HG03103 (cell line): ENCODE results near the gene FYN.

Experiments
- ATAC-seq: cut with Tn5 transposase; IDR thresholded peaks from one replicate; pipeline ENCODE4 v1.9.1; 2021; ENCODE audit warnings: low read depth; ENCODE audit not compliant: unreplicated experiment

The FYN gene

DNA sequence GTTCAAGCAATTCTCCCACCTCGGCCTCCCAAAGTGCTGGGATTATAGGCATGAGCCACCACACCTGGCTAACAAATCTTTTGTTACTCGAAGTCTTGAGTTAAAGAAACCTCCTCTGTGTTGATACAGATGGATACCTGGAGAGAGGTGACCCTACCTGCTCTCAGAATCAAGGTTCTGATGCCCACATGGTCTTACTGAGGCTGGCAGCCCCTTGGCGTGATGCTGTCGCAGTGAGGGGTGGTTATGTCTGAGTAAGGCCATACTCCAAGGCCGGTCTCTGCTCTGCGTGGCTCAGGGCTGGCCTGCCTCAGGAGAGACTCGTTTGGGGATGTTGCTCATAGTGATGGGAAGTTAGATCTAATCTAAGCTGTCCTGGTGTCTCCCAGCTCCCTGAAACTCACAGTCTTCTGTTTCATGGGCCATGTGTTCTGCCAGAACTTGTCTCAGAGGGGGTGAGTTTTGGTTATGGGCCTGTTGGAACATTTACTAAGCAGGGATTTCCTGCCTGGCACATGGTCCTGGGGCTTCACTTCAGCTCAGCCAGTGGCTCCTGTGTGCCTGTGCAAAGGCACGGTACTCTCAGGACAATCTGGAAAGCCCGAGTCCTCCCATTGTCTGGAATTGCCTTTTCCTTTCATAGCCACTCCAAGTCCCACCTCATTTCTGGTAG, 250.1 kb downstream of the FYN start:
- ATAC-seq: no peak

DNA sequence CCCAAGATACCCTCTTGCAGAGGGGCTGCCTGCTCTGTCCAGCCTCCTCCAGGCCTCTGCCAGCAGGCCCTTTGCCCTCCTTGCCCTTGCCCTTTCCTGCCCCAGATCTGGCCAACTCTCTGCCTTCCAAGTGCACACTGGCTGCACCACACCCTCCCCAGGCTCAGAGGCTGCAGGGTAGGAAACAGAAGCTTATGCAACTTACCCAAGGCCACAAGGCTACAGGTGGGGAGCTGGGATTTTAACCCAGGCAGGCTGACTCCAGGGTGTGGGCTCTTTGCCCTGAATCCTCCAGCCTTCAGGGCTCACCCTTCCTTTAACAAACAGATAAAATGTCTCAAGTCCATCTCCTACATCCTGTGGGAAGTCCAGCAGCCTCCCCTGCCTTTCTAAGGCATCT, 253.1 kb downstream of the FYN start:
- no peak for ATAC-seq

DNA sequence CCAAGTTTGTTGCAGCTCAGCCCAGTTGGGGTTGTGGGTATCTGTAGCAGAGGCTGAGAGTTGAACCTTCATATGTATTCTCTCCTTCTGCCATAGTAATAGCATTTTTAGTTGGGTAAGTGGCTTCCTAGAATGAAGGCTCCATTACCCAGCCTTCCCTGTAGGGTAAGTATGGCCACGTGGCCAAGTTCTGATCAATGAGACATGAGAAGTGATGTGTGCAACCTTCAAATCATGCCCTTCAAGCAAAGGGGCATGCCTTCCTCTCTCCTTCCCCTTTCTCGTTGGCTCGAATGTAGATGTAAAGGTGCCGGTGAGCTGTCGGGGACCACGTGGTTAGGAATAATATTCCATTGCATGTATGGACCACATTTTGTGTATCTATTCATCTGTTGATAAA, 254.8 kb downstream of the FYN start:
- ATAC-seq: no peak

DNA sequence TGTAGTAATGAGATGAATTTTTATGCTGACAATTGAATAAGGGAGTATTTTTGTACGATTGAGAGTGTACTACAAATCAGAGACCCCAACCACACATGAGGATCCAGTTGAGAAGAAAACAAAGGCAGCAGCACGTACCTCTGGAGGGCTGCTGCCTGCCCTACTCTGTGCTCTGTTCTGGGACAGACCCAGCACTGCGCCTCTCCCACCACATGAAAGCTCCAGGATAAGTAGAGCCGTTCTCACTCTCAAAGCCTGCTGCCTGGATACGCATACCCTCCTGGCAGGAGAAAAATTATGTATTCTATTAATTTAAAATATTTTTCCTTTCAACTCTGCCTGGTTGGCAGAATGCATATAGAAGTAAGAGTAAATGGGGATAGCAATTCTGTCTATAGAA, 256.1 kb downstream of the FYN start:
- ATAC-seq: no peak

DNA sequence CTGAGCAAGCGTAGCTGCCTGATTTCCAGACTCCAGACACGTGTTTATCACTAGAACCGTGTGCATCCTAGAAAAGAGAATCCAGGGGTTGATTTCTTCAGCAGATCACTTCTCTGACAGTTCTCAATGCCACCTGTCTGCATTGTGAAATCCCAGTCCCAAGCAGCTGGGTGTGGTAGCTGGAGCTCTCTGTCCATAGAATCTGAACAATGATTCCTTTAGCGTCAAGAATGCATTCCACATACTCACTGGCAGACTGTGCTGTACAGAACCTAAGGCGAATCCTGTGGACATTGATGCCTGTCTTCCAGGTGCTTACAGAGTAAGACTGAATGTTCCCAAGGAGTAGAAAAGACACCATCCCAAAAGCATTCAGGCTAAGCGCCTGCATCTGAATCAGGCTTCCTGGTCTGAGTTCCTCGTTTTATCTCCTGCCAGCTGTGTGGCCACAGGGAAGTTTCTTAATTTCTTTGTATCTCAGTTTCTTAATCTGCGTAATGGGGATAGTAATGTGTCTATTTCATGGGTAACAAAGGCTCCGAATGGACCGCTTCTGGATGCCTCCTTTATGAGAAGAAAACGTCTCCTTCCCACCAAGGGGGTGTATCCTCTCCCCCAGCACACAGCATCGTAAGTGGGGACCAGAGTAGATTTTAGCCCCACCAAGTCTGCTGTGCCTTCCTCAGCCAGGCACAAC, 257.2 kb downstream of the FYN start:
- no peak for ATAC-seq

DNA sequence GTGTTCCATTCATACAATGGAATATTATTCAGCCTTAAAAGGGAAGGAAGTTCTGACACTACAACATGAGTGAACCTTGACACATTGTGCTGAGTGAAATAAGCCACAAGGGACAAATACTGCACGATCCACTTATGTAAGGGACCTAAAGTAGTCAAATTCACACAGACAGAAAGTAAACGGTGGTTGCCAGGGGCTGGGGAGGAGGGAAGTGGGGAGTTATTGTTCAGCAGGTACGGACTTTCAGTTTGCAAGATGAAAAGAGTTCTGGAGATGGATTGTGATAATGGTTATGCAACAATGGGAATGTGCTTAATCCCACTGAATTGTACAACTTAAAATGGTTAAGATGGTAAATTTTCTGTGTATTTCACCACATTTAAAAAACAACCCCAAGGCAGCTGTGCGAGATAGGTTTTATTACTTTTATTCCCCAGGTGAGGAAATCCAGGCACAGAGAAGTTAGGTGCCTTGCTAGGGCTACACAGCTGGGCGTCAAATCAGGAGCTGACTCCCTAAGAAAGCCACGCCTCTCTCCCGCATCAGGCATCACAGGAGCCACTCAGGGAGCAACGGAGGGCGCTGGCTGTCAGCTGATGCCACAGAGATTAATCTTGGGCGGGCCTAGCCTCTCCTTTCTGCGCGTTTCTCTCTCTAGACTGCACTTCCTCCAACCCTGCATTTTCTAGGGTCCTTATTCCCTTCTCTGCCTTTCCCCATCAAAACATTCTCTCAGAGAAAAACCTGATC, 258.2 kb downstream of the FYN start:
- ATAC-seq: no peak

DNA sequence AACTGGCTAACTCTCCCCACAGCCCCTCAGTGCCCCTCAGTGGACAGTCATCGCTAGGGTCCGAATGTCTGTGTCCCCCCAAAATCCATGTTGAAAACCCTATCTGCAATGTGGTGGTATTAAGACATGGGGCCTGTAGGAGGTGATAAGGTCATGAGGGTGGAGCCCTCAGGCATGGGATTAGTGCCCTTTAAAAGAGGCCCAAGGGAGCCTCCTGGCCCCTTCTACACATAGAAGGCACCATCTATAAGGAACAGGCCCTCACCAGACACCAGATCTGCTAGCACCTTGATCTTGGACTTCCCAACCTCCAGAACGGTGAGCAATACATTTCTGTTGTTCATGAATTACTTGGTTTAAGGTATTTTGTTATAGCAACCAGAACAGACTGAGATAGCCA, 260.9 kb downstream of the FYN start:
- ATAC-seq: no peak

DNA sequence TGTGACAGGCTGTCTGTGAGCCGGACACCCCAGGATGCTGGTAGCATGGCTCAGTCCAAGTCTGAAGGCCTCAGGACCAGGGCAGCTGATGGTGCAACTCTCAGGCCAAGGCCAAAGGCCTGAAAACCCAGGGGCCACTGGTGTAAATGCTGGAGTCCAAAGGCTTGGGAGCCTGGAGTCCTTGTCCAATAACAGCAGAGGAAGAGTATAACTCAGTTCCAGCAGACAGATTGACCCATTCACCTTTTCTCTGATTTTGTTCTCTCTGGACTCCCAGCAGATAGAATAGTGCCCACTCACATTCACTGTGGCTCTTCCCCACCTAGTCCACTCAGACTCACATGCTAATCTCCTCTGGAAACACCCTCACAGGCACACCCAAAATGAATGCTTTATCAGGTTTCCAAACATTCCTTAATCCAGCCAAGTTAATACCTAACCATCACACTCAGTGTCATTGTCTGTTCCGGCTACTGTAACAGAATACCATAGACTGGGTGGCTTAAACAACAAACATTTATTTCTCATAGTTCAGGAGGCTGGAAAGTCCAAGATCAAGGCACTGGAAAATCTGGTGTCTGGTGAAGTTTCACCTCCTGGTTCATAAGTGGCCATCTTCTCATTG, 262.6 kb downstream of the FYN start:
- ATAC-seq: no peak
